ENCODE measurements around the gene PIP4K2B. TPM values are rescaled to one million over a fixed set of nuclear protein-coding genes. Genes with fewer than 3 reads are reported as not detected.
"Not testable (repeated sequence)": the region's sequence is repeated elsewhere in the genome, so short reads cannot be mapped to it uniquely, and the experiment has no call there.

PIP4K2B gene
- total RNA-seq, 1 donor from 2014 or later: 77.8 TPM

GRCh38 chr17:38729886-38730525 lies 69.3 kb downstream of the PIP4K2B start, which contains the start of gene CISD3:
TSS of gene CISD3 (plus strand) at chr17:38730341. CDS start at chr17:38730359, 18 bp downstream.
- H3K27ac Mint-ChIP-seq: peak within 1 kb of the TSS; percentile 86
- TF ChIP-seq, protein P1, sequence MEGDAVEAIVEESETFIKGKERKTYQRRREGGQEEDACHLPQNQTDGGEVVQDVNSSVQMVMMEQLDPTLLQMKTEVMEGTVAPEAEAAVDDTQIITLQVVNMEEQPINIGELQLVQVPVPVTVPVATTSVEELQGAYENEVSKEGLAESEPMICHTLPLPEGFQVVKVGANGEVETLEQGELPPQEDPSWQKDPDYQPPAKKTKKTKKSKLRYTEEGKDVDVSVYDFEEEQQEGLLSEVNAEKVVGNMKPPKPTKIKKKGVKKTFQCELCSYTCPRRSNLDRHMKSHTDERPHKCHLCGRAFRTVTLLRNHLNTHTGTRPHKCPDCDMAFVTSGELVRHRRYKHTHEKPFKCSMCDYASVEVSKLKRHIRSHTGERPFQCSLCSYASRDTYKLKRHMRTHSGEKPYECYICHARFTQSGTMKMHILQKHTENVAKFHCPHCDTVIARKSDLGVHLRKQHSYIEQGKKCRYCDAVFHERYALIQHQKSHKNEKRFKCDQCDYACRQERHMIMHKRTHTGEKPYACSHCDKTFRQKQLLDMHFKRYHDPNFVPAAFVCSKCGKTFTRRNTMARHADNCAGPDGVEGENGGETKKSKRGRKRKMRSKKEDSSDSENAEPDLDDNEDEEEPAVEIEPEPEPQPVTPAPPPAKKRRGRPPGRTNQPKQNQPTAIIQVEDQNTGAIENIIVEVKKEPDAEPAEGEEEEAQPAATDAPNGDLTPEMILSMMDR (IDR thresholded peaks at IDR 0.05; ENCODE audit: unreplicated experiment): peak; percentile 82
- H3K4me1 Mint-ChIP-seq (ENCODE audit: low read depth): peaks cover 6% of the 10 kb centered on the region
- no peaks in the 10 kb centered on the region for H3K9me3 Mint-ChIP-seq (ENCODE audit: low read depth)
- H3K4me3 Mint-ChIP-seq (ENCODE audit: low read depth): peak within 1 kb of the TSS; percentile 91
- DNase-seq (ENCODE audit: low spot score, unreplicated experiment): peak; percentile 75
- no peaks in the 10 kb centered on the region for H3K27me3 Mint-ChIP-seq
- H3K36me3 Mint-ChIP-seq (ENCODE audit: insufficient read depth): peaks cover 7% of the 10 kb centered on the region

GRCh38 chr17:38729368-38729885 lies 69.9 kb downstream of the PIP4K2B start:
- Mint-ChIP-seq H3K36me3 (ENCODE audit: insufficient read depth) (peaks cover 6% of the 10 kb centered on the region), H3K4me3 (ENCODE audit: low read depth) (peak overlapping the region; percentile 68), H3K4me1 (ENCODE audit: low read depth) (peaks cover 6% of the 10 kb centered on the region), H3K27me3 (no peaks in the 10 kb centered on the region), H3K9me3 (ENCODE audit: low read depth) (no peaks in the 10 kb centered on the region), H3K27ac (no peak overlapping the region)
- no peak for DNase-seq (ENCODE audit: low spot score, unreplicated experiment)
- TF ChIP-seq, protein P1 (IDR thresholded peaks at IDR 0.05; ENCODE audit: unreplicated experiment): no peak

GRCh38 chr17:38728290-38728831 lies 71.0 kb downstream of the PIP4K2B start:
- TF ChIP-seq, protein P1 (IDR thresholded peaks at IDR 0.05; ENCODE audit: unreplicated experiment): no peak
- H3K4me1 Mint-ChIP-seq (ENCODE audit: low read depth): peaks cover 6% of the 10 kb centered on the region
- peaks cover 6% of the 10 kb centered on the region for H3K36me3 Mint-ChIP-seq (ENCODE audit: insufficient read depth)
- no peak for DNase-seq (ENCODE audit: low spot score, unreplicated experiment)
- H3K27me3 Mint-ChIP-seq: no peaks in the 10 kb centered on the region
- no peaks in the 10 kb centered on the region for H3K9me3 Mint-ChIP-seq (ENCODE audit: low read depth)
- no peak overlapping the region for H3K27ac Mint-ChIP-seq
- H3K4me3 Mint-ChIP-seq (ENCODE audit: low read depth): no peak overlapping the region

DNA sequence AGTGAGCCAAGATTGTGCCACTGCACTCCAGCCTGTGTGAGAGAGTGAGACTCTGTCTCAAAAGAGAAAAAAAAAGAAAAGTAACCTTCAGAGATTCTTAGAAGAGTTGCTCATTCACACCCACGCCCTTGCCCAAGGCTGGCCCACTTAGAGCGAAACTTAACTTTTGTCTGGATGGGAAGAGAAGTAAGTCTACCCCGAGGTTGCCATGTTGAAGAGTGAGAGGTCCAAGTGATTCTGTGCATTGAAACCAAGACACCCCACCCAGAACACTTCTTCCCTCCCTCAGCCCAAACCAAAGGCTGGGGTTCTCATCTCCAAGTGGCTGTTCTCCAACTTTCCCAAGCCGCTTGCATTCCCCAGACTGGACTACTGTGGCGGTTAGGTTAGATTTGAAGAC lies 71.6 kb downstream of the PIP4K2B start:
- H3K36me3 Mint-ChIP-seq (ENCODE audit: insufficient read depth): peaks cover 4% of the 10 kb centered on the region
- no peak for DNase-seq (ENCODE audit: low spot score, unreplicated experiment)
- TF ChIP-seq, protein P1 (IDR thresholded peaks at IDR 0.05; ENCODE audit: unreplicated experiment): no peak
- peaks cover 6% of the 10 kb centered on the region for H3K4me1 Mint-ChIP-seq (ENCODE audit: low read depth)
- H3K9me3 Mint-ChIP-seq (ENCODE audit: low read depth): no peaks in the 10 kb centered on the region
- H3K4me3 Mint-ChIP-seq (ENCODE audit: low read depth): peak overlapping the region; percentile 24
- H3K27ac Mint-ChIP-seq: no peak overlapping the region
- no peaks in the 10 kb centered on the region for H3K27me3 Mint-ChIP-seq

DNA sequence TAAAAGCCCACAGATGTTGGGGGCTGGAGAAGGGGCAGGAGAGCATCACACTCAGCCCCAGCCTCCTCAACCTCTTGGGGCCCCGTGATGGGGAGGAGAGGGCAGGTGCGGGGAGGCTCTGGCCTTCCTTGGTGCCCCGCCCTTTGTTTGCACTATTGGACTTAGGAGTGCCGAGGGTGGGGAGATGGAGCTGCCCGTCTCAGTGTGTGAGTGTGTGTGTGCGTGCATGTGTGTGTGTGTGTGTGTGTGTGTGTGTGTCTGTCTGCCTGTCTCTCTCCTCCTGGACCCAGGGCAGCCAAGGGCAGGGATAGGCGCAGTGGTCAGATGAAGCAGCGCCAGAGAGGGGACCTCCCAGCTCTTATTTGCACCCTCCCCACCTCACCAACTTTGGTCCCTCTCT lies 73.2 kb downstream of the PIP4K2B start:
- H3K9me3 Mint-ChIP-seq (ENCODE audit: low read depth); DNase-seq (ENCODE audit: low spot score, unreplicated experiment); H3K4me1 Mint-ChIP-seq (ENCODE audit: low read depth); H3K36me3 Mint-ChIP-seq (ENCODE audit: insufficient read depth); H3K27me3 Mint-ChIP-seq; H3K4me3 Mint-ChIP-seq (ENCODE audit: low read depth); H3K27ac Mint-ChIP-seq: not testable (repeated sequence)
